ENCODE data around the gene RRM1.
A peak's percentile ranks its signal among the peaks of the same experiment; 100 is the strongest.

The RRM1 gene

DNA sequence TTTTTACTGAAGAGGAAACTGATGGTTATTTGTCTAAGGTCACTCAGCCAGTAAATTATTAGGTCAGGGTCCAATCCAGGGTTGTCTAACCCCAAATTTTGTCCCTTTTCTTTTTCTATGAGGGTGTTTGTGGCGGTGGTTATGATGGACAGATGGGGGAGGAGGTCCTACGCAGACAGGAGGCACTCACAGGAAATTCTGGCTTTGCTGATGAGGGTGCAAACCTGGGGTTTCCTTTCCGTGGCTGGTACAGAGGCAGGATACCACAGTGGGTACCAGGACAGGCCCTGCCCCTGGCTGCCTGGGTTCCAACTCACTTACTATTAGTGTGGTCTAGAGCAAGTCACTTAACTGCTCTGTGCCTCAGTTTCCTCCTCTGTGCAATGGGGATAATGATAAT is 91.0 kb downstream of the RRM1 start:
- no peak for DNase-seq

DNA sequence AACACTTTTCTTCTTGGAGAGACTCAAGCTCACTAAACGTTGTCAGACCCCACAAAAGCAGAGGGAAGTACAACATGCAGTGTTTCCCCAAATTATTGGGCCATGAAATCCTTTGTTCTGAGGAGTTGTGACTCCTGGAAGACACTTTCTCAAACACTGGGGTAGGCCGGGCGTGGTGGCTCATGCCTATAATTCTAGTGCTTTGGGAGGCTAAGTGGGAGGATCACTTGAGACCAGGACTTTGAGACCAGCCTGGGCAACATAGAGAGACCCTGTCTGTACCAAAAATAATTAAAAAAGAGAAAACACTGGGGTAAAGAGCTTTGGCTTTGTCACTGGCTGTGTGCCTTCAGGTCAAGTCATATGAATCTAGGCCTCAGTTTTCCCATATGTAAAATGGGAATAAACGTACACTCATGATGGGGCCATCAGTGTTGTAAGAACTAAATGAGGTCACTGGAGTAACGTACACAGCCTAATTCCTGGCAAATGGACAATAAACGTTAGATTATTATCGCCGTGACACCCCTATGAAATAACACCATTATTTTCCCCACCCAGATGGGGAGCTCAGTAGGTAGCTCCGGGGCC is 92.0 kb downstream of the RRM1 start:
- no peak for DNase-seq

DNA sequence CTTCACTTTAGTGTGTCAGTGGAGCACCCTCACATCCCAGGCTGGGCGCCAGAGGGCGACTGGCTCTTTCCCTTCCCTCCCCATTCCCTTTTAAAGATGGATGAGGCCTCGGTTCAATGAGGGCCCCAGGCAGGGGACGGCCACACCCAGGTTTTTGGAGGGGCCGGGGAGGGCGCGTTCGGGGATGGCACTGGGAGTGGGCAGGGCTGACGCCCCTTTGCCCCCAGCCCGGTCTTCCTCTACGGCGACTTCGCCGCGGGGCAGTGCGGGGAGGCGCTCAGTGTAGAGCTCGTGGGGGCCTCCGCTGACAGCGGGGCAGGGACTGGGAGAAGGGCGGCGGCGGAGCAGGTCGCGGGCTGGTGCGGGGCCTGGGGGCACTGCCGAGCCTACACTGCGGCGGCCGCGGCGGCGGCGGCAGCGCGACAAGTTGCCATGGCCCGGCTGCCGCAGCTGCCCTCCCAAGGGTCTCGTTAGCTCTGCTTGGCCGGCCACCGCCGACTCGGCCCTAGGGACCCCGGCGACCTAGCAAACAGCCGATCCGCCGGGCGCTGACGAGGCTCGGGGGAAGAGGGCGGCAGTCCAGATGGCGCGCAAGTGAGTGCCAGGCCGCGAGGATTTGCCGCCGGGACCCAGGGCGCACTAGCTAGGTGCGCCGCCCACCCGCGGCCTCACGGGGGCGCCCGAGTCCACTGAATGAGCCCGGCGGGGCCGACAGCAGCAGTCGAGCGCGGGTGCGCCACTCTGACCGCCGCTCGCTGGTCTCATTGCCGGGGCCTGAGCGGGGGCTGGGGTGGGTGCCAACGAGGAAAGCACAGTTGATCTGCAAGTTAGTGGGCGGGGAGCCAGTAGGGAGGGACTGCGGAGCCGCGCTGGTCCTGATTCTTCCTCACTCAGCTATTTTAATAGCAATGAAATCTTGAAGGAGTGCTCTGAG is 92.7 kb downstream of the RRM1 start:
- peak; percentile 19 to 93 (median 78) for DNase-seq
